HG02678 (cell line): ENCODE measurements around the gene LRRC9.

Source experiments
- ATAC-seq: cut with Tn5 transposase; IDR thresholded peaks from one replicate; pipeline ENCODE4 v1.9.1; 2021; ENCODE audit warnings: mild to moderate bottlenecking, moderate library complexity; ENCODE audit not compliant: unreplicated experiment

The LRRC9 gene

DNA sequence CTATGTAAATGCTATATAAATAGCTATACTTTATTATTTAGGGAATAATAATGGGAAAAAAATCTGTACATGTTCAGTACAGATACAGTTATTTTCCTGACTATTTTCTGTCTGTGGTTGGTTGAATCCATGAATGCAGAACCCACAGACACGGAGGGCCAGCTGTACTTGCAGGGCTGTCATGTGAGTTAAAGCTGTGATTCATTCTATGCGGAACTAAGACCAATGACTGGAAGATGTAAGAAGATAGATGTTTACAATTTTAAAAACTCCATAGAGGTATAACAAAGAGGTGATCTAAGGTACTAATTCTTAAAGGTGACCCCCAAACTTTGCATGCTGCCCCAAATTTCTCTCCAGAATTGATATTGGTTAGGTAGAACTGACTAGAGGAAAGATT, 186.4 kb downstream of the LRRC9 start:
- no peak for ATAC-seq

DNA sequence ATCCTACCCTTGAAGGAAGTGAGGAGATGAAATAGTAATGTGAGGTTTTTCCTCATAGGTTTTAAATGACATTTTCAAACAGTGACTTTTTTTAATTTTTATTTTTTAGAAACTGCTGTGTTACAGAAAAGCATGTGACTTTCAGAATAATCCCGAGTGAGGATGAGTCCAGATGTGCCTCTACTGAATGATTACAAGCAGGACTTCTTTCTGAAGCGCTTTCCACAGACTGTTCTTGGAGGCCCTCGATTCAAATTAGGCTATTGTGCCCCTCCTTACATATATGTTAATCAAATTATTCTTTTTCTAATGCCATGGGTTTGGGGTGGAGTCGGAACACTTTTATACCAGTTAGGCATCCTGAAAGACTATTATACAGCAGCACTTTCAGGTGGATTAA, 187.5 kb downstream of the LRRC9 start:
- no peak for ATAC-seq

DNA sequence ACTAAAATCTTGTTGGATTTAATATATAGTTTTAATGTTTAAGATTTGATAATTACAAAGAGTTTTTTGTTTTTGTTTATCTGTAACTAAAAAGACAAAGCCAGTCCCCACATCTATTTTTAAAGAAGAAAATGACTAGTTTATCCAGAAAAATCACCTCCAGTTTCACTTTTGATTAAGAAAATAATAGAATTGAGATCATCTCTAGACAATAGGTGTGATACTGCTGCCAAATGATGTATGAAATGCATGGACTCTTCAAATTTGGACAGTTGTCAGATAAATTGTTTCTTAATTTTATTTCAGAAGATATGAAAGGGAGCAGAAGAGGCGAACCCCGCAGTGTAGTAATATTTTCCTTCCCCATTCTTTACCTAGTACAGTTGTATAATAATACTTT, 191.8 kb downstream of the LRRC9 start:
- no peak for ATAC-seq
